Peyer's patch (tissue), 4 donors: ENCODE data around the gene NKX1-1.
A peak's percentile ranks its signal among the peaks of the same experiment; 100 is the strongest.

Experiments
- CTCF ChIP-seq, 6 experiments: fragments of 450-650 bp in 4 of 6; fragments of 200-600 bp in 2 of 6; sonication (generic) in 1 of 6; IDR thresholded peaks; one replicate each; pipeline ENCODE4 v1.5.1; 2017 to 2019; ENCODE audit warnings: antibody characterized with exemption in 6 of 6, mild to moderate bottlenecking in 3 of 6, moderate library complexity in 1 of 6
- POLR2A ChIP-seq, 2 donors: fragments of 450-650 bp; IDR thresholded peaks; one replicate each; pipeline ENCODE4 v1.5.1; 2017; ENCODE audit warnings: antibody characterized with exemption in 2 of 2, mild to moderate bottlenecking in 2 of 2, moderate library complexity in 2 of 2

GRCh38 chr4:1356181-1356998 lies 49.9 kb downstream of the NKX1-1 start:
- TF ChIP-seq CTCF (IDR thresholded peaks at IDR 0.05) (peak; percentile 47 to 78 (median 64)), POLR2A (IDR thresholded peaks at IDR 0.05) (no peak)
